Measurements from ENCODE around the gene ATP5PB. TPM values are rescaled to one million over a fixed set of nuclear protein-coding genes. Genes with fewer than 3 reads are reported as not detected.

ATP5PB gene
- total RNA-seq, 2 donors from 2014 or later = 92.1 to 99.9 TPM

DNA sequence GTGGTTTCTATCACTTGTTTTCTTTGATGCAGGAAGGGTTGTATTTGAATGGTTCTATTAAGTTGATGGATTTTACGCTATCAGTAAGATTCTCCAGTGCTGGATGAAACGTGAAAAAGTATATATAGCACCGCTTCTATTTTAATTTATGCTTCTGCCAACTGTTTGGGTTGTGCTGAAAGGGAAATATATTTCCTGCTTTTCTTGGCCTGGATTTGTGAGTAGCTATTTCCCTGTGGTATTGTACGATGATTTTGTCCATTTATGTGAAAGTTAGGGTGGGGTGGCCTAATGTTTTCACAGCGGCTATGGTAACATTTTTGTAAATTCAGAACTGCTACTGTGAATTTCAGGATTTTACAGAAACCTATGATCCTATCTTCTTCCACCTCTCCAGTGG, 24.8 kb downstream of the ATP5PB start:
- ATAC-seq (ENCODE audit: insufficient number of reproducible peaks, low FRiP score, low read depth) (peak; percentile 3), DNase-seq (ENCODE audit: low spot score) (no peak)
- H3K36me3 ChIP-seq = no peaks in the 10 kb centered on the region
- no peaks in the 10 kb centered on the region for H3K27me3 ChIP-seq (replicated peaks; ENCODE audit: insufficient read depth)
- peak overlapping the region; percentile 11 to 59 for H3K27ac ChIP-seq
- TF ChIP-seq, protein P1, sequence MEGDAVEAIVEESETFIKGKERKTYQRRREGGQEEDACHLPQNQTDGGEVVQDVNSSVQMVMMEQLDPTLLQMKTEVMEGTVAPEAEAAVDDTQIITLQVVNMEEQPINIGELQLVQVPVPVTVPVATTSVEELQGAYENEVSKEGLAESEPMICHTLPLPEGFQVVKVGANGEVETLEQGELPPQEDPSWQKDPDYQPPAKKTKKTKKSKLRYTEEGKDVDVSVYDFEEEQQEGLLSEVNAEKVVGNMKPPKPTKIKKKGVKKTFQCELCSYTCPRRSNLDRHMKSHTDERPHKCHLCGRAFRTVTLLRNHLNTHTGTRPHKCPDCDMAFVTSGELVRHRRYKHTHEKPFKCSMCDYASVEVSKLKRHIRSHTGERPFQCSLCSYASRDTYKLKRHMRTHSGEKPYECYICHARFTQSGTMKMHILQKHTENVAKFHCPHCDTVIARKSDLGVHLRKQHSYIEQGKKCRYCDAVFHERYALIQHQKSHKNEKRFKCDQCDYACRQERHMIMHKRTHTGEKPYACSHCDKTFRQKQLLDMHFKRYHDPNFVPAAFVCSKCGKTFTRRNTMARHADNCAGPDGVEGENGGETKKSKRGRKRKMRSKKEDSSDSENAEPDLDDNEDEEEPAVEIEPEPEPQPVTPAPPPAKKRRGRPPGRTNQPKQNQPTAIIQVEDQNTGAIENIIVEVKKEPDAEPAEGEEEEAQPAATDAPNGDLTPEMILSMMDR (IDR thresholded peaks at IDR 0.05) = no peak
- H3K4me3 ChIP-seq = peak overlapping the region; percentile 63
- H3K4me1 ChIP-seq (ENCODE audit: control insufficient read depth in 1 of 2, low read depth in 2 of 2) = peaks cover 7% of the 10 kb centered on the region in 2 donors
- no peaks in the 10 kb centered on the region for H3K9me3 ChIP-seq

DNA sequence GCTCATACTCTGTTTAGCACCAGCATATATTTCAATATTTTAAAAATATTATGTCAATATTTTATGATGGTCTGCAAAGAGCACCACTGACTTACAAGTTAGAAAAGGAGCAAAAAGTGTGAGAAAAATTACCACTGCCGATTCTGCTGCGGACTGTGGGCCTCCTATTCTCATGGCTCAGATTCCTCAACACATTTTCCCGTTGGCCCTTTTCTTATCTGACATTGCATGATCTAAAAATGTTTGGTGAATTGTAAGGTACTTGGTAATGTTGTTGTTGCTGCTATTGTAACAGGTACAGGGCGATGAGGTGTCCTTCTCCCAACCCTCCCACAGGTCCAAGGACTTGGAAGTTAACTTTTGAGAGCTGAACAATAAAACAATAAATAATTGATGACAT, 25.3 kb downstream of the ATP5PB start:
- ATAC-seq (ENCODE audit: insufficient number of reproducible peaks, low FRiP score, low read depth) (no peak), DNase-seq (ENCODE audit: low spot score) (no peak)
- peaks cover 7% of the 10 kb centered on the region in 2 donors for H3K4me1 ChIP-seq (ENCODE audit: control insufficient read depth in 1 of 2, low read depth in 2 of 2)
- H3K27ac ChIP-seq = peak overlapping the region in 1 of 2 donors; percentile 59
- no peaks in the 10 kb centered on the region for H3K27me3 ChIP-seq (replicated peaks; ENCODE audit: insufficient read depth)
- peak overlapping the region; percentile 63 for H3K4me3 ChIP-seq
- TF ChIP-seq, protein P1 (IDR thresholded peaks at IDR 0.05) = no peak
- no peaks in the 10 kb centered on the region for H3K36me3 ChIP-seq
- no peaks in the 10 kb centered on the region for H3K9me3 ChIP-seq

DNA sequence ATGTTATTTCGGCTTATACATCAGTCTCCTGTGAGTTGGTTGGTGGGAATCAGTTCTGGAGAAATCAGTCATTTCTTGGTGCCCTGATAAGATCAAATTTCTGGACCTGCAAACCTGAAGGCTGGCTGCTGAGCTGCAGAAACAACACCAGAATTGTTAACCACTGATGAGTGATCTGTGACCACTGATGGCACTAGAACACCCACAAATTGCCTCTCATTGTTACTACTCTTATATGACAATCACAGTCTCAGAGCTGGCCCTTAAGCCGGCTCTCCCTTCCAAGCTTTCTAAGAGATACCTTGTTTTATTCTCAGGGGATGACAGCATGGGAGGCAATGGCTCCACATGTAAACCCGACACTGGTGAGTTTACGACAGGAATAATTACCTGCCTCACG, 26.4 kb downstream of the ATP5PB start:
- no peaks in the 10 kb centered on the region for H3K9me3 ChIP-seq
- H3K27ac ChIP-seq = no peak overlapping the region
- H3K27me3 ChIP-seq (replicated peaks; ENCODE audit: insufficient read depth) = no peaks in the 10 kb centered on the region
- H3K4me1 ChIP-seq (ENCODE audit: control insufficient read depth in 1 of 2, low read depth in 2 of 2) = peaks cover 7% of the 10 kb centered on the region in 2 donors
- H3K4me3 ChIP-seq = peak overlapping the region; percentile 63
- no peak for DNase-seq (ENCODE audit: low spot score)
- no peak for ATAC-seq (ENCODE audit: insufficient number of reproducible peaks, low FRiP score, low read depth)
- no peaks in the 10 kb centered on the region for H3K36me3 ChIP-seq
- TF ChIP-seq, protein P1 (IDR thresholded peaks at IDR 0.05) = no peak

DNA sequence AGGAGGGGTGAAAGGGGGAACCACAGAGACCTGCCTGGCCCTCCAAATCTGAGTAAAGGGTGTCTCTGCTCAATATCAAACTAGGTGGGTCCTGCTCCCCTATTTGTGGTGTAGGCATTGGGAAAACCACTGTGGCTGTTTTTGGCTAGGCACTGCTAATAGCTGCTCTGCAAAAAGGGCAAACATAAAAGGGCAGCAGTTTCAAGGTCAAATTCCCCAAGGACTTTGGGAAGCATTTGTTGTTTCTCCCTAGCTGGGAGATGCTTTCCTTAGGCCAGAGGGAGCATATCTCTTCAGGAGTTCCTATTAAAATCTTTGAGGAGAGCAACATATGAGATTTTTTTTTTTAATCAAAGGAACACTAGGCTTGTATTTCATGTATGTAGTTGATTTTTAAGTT, 26.9 kb downstream of the ATP5PB start:
- Histone ChIP-seq H3K36me3 (no peaks in the 10 kb centered on the region), H3K27ac (no peak overlapping the region), H3K9me3 (no peaks in the 10 kb centered on the region), H3K4me1 (ENCODE audit: control insufficient read depth in 1 of 2, low read depth in 2 of 2) (peaks cover 7% of the 10 kb centered on the region in 2 donors), H3K27me3 (replicated peaks; ENCODE audit: insufficient read depth) (no peaks in the 10 kb centered on the region), H3K4me3 (peak overlapping the region; percentile 21)
- TF ChIP-seq, protein P1 (IDR thresholded peaks at IDR 0.05) = no peak
- ATAC-seq (ENCODE audit: insufficient number of reproducible peaks, low FRiP score, low read depth) = no peak
- DNase-seq (ENCODE audit: low spot score) = no peak

DNA sequence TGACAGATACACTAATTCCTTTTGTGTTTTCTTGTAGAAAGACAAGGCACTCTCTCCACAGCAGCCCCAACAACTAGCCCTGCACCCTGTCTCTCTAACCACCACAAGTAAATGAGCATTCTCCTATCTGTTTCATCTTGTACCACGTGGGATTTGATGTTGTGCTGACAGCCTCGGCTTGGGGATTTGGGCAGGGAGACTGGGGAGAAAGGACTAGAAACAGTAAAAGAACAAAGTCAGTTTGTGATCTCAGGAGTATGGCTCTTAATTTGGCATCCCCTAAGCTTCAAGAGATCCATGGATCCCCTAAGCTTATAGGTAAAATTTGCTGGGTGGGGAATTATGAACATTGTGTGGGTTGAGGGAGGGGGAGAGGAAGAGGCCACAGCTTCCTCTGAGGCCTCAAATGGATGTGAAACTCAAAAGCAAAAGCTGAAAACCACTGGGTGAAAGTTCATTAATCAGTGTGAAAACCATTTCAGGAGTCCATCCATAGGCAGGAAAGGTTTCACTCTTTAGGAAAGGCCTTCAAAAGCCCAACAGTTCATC, 27.6 kb downstream of the ATP5PB start:
- H3K9me3 ChIP-seq = no peaks in the 10 kb centered on the region
- H3K4me3 ChIP-seq = no peak overlapping the region
- no peaks in the 10 kb centered on the region for H3K36me3 ChIP-seq
- H3K27ac ChIP-seq = no peak overlapping the region
- DNase-seq (ENCODE audit: low spot score) (no peak), ATAC-seq (ENCODE audit: insufficient number of reproducible peaks, low FRiP score, low read depth) (no peak)
- TF ChIP-seq, protein P1 (IDR thresholded peaks at IDR 0.05) = no peak
- peaks cover 7% of the 10 kb centered on the region in 2 donors for H3K4me1 ChIP-seq (ENCODE audit: control insufficient read depth in 1 of 2, low read depth in 2 of 2)
- no peaks in the 10 kb centered on the region for H3K27me3 ChIP-seq (replicated peaks; ENCODE audit: insufficient read depth)
